ENCODE results near the gene KRTAP5-11.
"Not testable (repeated sequence)": the region's sequence is repeated elsewhere in the genome, so short reads cannot be mapped to it uniquely, and the experiment has no call there.

The KRTAP5-11 gene

GRCh38 chr11:71574418-71574817 lies 8.3 kb downstream of the KRTAP5-11 start:
- Histone ChIP-seq H4K20me1 (ENCODE audit: insufficient read depth, low read length, poor library complexity, severe bottlenecking) (no peaks in the 10 kb centered on the region), H3K4me1 (ENCODE audit: insufficient read depth, low read length, poor library complexity, severe bottlenecking) (no peaks in the 10 kb centered on the region), H3K4me2 (ENCODE audit: low read depth, low read length, poor library complexity, severe bottlenecking) (no peak overlapping the region), H2AFZ (ENCODE audit: low read length) (no peak overlapping the region), H3K79me2 (ENCODE audit: insufficient read depth, low read length) (no peaks in the 10 kb centered on the region), H3K4me3 (ENCODE audit: low read length, poor library complexity, severe bottlenecking) (no peak overlapping the region), H3K27me3 (ENCODE audit: insufficient read depth, low read length, poor library complexity, severe bottlenecking) (no peaks in the 10 kb centered on the region), H3K9me3 (ENCODE audit: insufficient read depth, low read depth, low read length) (no peaks in the 10 kb centered on the region), H3K9me2 (replicated peaks; ENCODE audit: low read depth, low read length) (no peaks in the 10 kb centered on the region), H3K36me3 (ENCODE audit: insufficient read depth, low read length) (no peaks in the 10 kb centered on the region), H3K9ac (ENCODE audit: low read depth, low read length, poor library complexity, severe bottlenecking) (no peak overlapping the region), H3F3A (ENCODE audit: low read depth) (no peaks in the 10 kb centered on the region)
- TF ChIP-seq EZH2phosphoT487 (IDR thresholded peaks at IDR 0.05; ENCODE audit: borderline replicate concordance), result no peak
- TF ChIP-seq, protein P1, sequence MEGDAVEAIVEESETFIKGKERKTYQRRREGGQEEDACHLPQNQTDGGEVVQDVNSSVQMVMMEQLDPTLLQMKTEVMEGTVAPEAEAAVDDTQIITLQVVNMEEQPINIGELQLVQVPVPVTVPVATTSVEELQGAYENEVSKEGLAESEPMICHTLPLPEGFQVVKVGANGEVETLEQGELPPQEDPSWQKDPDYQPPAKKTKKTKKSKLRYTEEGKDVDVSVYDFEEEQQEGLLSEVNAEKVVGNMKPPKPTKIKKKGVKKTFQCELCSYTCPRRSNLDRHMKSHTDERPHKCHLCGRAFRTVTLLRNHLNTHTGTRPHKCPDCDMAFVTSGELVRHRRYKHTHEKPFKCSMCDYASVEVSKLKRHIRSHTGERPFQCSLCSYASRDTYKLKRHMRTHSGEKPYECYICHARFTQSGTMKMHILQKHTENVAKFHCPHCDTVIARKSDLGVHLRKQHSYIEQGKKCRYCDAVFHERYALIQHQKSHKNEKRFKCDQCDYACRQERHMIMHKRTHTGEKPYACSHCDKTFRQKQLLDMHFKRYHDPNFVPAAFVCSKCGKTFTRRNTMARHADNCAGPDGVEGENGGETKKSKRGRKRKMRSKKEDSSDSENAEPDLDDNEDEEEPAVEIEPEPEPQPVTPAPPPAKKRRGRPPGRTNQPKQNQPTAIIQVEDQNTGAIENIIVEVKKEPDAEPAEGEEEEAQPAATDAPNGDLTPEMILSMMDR (conservative IDR thresholded peaks at IDR 0.05; ENCODE audit: low read length), result no peak

- no peaks in the 10 kb centered on the region for H4K20me1 ChIP-seq (ENCODE audit: insufficient read depth, low read length, poor library complexity, severe bottlenecking)
- H3K4me2 ChIP-seq (ENCODE audit: low read depth, low read length, poor library complexity, severe bottlenecking), result no peak overlapping the region
- H3F3A ChIP-seq (ENCODE audit: low read depth), result no peaks in the 10 kb centered on the region
- H3K27me3 ChIP-seq (ENCODE audit: insufficient read depth, low read length, poor library complexity, severe bottlenecking), result no peaks in the 10 kb centered on the region
- no peak overlapping the region for H2AFZ ChIP-seq (ENCODE audit: low read length)
- no peak overlapping the region for H3K4me3 ChIP-seq (ENCODE audit: low read length, poor library complexity, severe bottlenecking)
- H3K36me3 ChIP-seq (ENCODE audit: insufficient read depth, low read length), result no peaks in the 10 kb centered on the region
- H3K4me1 ChIP-seq (ENCODE audit: insufficient read depth, low read length, poor library complexity, severe bottlenecking), result no peaks in the 10 kb centered on the region
- H3K9me2 ChIP-seq (replicated peaks; ENCODE audit: low read depth, low read length), result no peaks in the 10 kb centered on the region
- H3K9ac ChIP-seq (ENCODE audit: low read depth, low read length, poor library complexity, severe bottlenecking), result no peak overlapping the region
- no peaks in the 10 kb centered on the region for H3K9me3 ChIP-seq (ENCODE audit: insufficient read depth, low read depth, low read length)
- H3K79me2 ChIP-seq (ENCODE audit: insufficient read depth, low read length), result no peaks in the 10 kb centered on the region
- TF ChIP-seq, protein P1 (conservative IDR thresholded peaks at IDR 0.05; ENCODE audit: low read length), result no peak
- no peak for TF ChIP-seq EZH2phosphoT487 (IDR thresholded peaks at IDR 0.05; ENCODE audit: borderline replicate concordance)
Measured at GRCh38 chr11:71572811-71573210, 9.9 kb downstream of the KRTAP5-11 start.

DNA sequence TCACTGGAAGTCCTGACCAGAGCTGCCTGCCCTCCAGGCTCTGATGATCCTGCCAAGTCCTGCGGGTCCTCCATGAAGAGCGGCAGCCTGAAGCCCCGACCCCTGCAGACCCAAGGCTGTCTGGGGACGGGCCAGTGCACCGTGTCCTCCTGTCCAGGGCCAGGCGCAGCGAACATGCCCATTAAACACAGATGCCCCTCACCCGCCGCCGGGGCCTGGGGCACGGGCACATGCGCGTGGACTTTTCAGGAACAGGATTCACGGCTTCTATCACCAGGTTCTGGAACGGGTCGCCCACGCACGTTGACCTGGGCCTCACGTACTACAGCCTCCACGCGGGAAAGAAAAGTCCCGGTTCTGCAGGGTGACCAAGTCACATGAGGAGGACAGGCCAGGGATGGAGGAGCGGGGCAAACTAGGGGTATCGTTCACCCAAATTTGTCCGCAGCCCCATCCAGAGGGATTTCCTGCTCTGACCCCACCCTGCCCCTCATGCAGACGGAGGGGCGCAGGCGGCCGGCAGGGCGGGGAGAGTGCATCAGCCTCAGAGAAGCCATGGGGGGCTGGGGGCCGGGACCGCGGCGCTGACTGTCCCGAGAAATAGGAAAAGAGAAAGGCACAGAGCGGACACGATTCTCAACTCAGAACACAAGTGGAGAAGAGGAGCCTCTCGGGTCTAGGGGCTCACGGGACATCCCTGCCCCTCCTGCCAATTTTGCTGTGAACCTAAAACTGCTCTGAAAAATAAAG lies 11.4 kb downstream of the KRTAP5-11 start:
- not testable (repeated sequence) for H2AFZ ChIP-seq (ENCODE audit: low read length); H3K9me2 ChIP-seq (replicated peaks; ENCODE audit: low read depth, low read length); H3F3A ChIP-seq (ENCODE audit: low read depth); H3K4me3 ChIP-seq (ENCODE audit: low read length, poor library complexity, severe bottlenecking); H3K9ac ChIP-seq (ENCODE audit: low read depth, low read length, poor library complexity, severe bottlenecking); H3K4me1 ChIP-seq (ENCODE audit: insufficient read depth, low read length, poor library complexity, severe bottlenecking); H3K79me2 ChIP-seq (ENCODE audit: insufficient read depth, low read length); H4K20me1 ChIP-seq (ENCODE audit: insufficient read depth, low read length, poor library complexity, severe bottlenecking); H3K27me3 ChIP-seq (ENCODE audit: insufficient read depth, low read length, poor library complexity, severe bottlenecking); H3K9me3 ChIP-seq (ENCODE audit: insufficient read depth, low read depth, low read length); H3K36me3 ChIP-seq (ENCODE audit: insufficient read depth, low read length); H3K4me2 ChIP-seq (ENCODE audit: low read depth, low read length, poor library complexity, severe bottlenecking)

All from Loucy (cell line).